Stimulated activated CD4-positive, alpha-beta T cell treated with anti-CD3 and anti-CD28 coated beads, Interleukin-1b, Interleukin-23, amount 100 ng/mL, for 48 hours (primary cell): ENCODE data around the gene BID.

Experiments used
- DNase-seq: peaks from one replicate; pipeline ENCODE4 v3.0.0-alpha.2; 2020

The BID gene

GRCh38 chr22:17774206-17774925 is at the start of gene BID:
Gene BID (minus strand): TSS chr22:17774469. CDS start chr22:17750116, 24,353 bp downstream.
- no peak for DNase-seq

- no peak for DNase-seq
These were observed 49.7 kb upstream of the BID start for GRCh38 chr22:17823964-17824363.

GRCh38 chr22:17823226-17823625 is 49.0 kb upstream of the BID start:
- DNase-seq: no peak

- DNase-seq: no peak
These were observed 47.8 kb upstream of the BID start for GRCh38 chr22:17822087-17822486.

- DNase-seq: no peak
These were observed 46.7 kb upstream of the BID start for GRCh38 chr22:17820879-17821439.

- DNase-seq: no peak
These were observed 44.4 kb upstream of the BID start for GRCh38 chr22:17818649-17819048.

- no peak for DNase-seq
These were observed 43.9 kb upstream of the BID start for GRCh38 chr22:17818180-17818579.

- DNase-seq: no peak
These were observed 43.3 kb upstream of the BID start for GRCh38 chr22:17817511-17818065.

- DNase-seq: no peak
These were observed 42.8 kb upstream of the BID start for GRCh38 chr22:17817079-17817478.

- DNase-seq: no peak
These were observed 42.4 kb upstream of the BID start for GRCh38 chr22:17816649-17817048.

GRCh38 chr22:17815703-17816254 is 41.5 kb upstream of the BID start:
- DNase-seq: no peak

GRCh38 chr22:17814830-17815229 is 40.6 kb upstream of the BID start:
- no peak for DNase-seq

GRCh38 chr22:17814084-17814483 is 39.8 kb upstream of the BID start:
- DNase-seq: no peak

GRCh38 chr22:17811119-17811518 is 36.9 kb upstream of the BID start:
- no peak for DNase-seq

GRCh38 chr22:17810570-17811116 is 36.4 kb upstream of the BID start:
- DNase-seq: no peak

GRCh38 chr22:17808693-17809403 is 34.6 kb upstream of the BID start:
- DNase-seq: no peak

- DNase-seq: no peak
These were observed 33.5 kb upstream of the BID start for GRCh38 chr22:17807578-17808410.

GRCh38 chr22:17807086-17807485 is 32.8 kb upstream of the BID start:
- DNase-seq: no peak

GRCh38 chr22:17806437-17806836 is 32.2 kb upstream of the BID start:
- no peak for DNase-seq

- no peak for DNase-seq
These were observed 30.2 kb upstream of the BID start for GRCh38 chr22:17804331-17805080.

- no peak for DNase-seq
These were observed 29.5 kb upstream of the BID start for GRCh38 chr22:17803609-17804270.
